Posterior vena cava (tissue), 2 donors: ENCODE measurements around the gene THBS1. TPM values are rescaled to one million over a fixed set of nuclear protein-coding genes. Genes with fewer than 3 reads are reported as not detected.

ENCODE experiments used
- DNase-seq: peaks from one replicate; pipeline ENCODE4 v3.0.0-alpha.2; 2020; ENCODE audit warnings: low spot score
- intact Hi-C, 2 donors: fragments of 100-400 bp; cut with DNase I; formaldehyde crosslinking; loops; one replicate each; pipeline versions ENCODE4 v1.14.1 to v1.14.2; 2022 to 2023
- long read RNA-seq, 2 donors: library from polyadenylated mRNA; unstranded; transcript quantifications; one replicate each; pipeline ENCODE4 v2.0.0, GENCODE V29; 2020 to 2021
- total RNA-seq, 2 donors: library from RNA; stranded (reverse); fragmentation: NEBNext Ultra II Directional; extraction: Animal tissue kit (Norgen Biotek cat#: 25700); gene quantifications; one replicate each; pipeline ENCODE4 v1.2.1, GENCODE V29; 2021
- donor health status: DM: yes; HTN: yes; CAD: no.
- donor health status: DM: yes; HTN: yes; CAD: no.

THBS1 gene
- total RNA-seq: 1,000 to 10,000 TPM in 1 of 2 donors, 100 to 1,000 TPM in 1; 585 to 1,947 TPM
- long read RNA-seq, donor 1, full-length matches to known transcripts: 7 of 90 reads
- long read RNA-seq, donor 1, partial matches to known transcripts: 75 of 90 reads
- long read RNA-seq, donor 1, other reads (novel, unspliced or antisense): 8 of 90 reads
- long read RNA-seq, donor 2, full-length matches to known transcripts: 1 of 162 reads
- long read RNA-seq, donor 2, partial matches to known transcripts: 148 of 162 reads
- long read RNA-seq, donor 2, other reads (novel, unspliced or antisense): 13 of 162 reads

GRCh38 chr15:39580485-39581241, at the start of gene THBS1:
Gene THBS1, plus strand, starts transcription at chr15:39581079. Its CDS starts 779 bp downstream, at chr15:39581858.
- intact Hi-C loops: loop anchor here (2.0 to 10.0 kb wide), 3 partner anchors 408 to 766 kb away; no protein-coding TSS in a partner anchor
- peak; percentile 97 for DNase-seq

DNA sequence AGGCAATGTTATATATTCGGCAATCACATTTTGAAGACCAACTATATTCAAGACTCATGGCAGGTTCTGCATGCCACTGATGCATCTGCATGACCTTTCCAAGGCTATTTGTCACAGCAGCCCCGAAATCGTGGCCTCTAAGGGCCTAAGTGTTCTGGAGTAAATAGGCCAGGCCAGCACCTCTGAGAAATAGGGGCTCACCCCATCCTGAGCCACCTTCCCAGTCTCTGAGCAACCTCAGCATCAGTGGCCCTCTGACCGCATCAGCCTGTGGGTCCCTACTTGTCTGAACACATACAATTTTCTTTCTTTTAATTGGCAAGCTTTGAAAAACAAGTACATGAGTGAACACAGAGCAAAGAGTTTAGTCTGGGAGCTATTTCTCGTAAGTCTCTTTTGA, 45.9 kb upstream of the THBS1 start:
- intact Hi-C loops: no loop called here
- no peak for DNase-seq

- DNase-seq: no peak
- intact Hi-C loops: no loop called here
Measured at GRCh38 chr15:39535466-39535865, 45.4 kb upstream of the THBS1 start.

DNA sequence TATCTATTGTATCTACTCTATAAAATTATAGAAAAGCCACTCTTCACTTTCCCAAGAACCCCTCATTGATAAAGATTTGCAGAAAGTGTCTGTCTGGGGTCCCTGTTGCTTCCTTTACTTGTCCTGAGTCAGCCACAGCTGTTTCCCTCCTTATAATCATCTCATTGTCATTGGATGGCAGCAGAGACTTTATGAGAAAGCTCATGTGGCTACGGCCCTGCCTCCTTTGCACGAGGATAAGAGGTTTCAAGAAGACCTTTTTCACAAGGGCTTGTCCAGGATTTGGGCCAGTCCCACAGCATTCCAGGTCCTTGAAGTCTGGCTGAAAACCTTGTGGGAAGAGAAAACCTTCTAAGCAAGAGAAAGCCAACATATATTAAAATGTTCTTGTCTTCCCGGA, 41.9 kb upstream of the THBS1 start:
- DNase-seq: no peak
- intact Hi-C loops: no loop called here

GRCh38 chr15:39539466-39539865, 41.4 kb upstream of the THBS1 start:
- DNase-seq: no peak
- intact Hi-C loops: no loop called here

- no peak for DNase-seq
Measured at GRCh38 chr15:39539973-39540558, 40.8 kb upstream of the THBS1 start.

DNA sequence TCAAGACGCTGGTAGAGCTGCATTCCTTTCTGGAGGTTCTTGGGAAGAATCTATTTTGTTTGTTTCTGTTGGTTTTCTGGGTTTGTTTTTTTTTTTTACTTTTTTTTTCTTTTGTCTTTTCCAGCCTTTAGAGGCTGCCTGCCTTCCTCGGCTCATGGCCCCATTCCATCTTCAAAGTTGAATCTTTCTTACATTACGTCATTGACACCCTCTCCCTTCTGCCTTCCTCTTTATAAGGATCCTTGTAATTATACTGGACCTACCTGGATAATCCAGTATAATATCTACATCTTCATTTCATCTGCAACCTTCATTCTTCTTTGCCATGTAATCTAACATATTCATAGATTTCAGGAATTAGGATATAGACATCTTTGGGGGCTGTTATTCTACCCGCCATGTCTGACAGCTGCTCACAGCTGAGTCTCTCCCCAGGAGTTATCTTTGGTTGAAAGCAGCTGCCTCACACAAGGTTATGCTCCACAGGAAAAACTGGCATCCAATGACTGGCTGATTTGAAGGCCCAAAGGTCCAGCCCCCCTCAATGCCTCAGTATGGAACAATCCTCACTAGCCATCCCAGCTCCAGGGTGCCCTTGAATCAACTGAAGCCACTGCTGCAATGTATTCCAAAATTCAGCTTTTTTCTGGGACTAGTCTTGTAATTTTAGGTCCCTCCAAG, 38.4 kb upstream of the THBS1 start:
- intact Hi-C loops: no loop called here
- no peak for DNase-seq

More at GRCh38 chr15:39539973-39540558, 40.8 kb upstream of the THBS1 start:
- intact Hi-C loops: no loop called here

DNA sequence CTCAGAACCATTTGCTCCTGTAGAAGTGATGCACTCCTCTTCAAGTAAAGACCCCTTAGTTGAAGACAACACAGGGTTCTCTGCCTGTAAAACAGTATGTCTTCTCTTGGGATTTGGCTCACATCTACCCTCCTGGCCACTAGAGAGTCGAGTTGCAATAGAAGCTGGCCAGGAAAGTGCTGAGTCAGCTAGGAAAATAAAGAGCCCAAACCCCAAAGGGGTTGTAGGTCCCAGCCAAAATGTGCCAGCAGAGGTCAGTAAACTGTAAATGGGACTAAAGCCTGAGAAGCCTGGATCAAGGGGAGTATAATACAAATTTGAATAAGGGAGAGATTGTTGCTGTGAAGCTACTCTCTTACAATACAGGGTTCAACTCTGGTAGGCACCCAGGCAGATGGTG, 37.2 kb upstream of the THBS1 start:
- no peak for DNase-seq
- intact Hi-C loops: no loop called here

DNA sequence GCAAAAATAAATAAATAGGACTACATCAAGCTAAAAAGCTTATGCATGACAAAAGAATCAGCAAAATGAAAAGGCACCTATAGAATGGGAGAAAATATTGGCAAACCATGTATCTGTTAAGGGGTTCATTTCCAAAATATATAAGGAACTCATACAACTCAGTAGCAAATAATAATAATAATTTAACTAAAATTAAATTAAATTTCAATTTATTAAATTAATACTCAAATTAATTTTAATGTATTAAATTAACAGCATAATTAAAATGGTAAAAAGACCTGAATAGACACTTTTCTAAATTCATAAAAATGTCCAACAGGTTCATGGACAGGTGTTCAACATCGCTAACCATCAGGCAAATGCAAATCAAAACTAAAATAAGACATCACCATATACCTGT, 34.0 kb upstream of the THBS1 start:
- intact Hi-C loops: no loop called here
- no peak for DNase-seq

GRCh38 chr15:39548561-39548960, 32.3 kb upstream of the THBS1 start:
- DNase-seq: no peak
- intact Hi-C loops: no loop called here

- no peak for DNase-seq
Measured at GRCh38 chr15:39549912-39550311, 31.0 kb upstream of the THBS1 start.

GRCh38 chr15:39551476-39551875, 29.4 kb upstream of the THBS1 start:
- no peak for DNase-seq
- intact Hi-C loops: no loop called here

More at GRCh38 chr15:39549912-39550311, 31.0 kb upstream of the THBS1 start:
- intact Hi-C loops: no loop called here

- no peak for DNase-seq
- intact Hi-C loops: no loop called here
Measured at GRCh38 chr15:39552556-39552955, 28.3 kb upstream of the THBS1 start.

GRCh38 chr15:39553947-39554693, 26.8 kb upstream of the THBS1 start:
- intact Hi-C loops: no loop called here

GRCh38 chr15:39554746-39555387, 26.0 kb upstream of the THBS1 start:
- no peak for DNase-seq
- intact Hi-C loops: no loop called here

More at GRCh38 chr15:39553947-39554693, 26.8 kb upstream of the THBS1 start:
- DNase-seq: no peak

DNA sequence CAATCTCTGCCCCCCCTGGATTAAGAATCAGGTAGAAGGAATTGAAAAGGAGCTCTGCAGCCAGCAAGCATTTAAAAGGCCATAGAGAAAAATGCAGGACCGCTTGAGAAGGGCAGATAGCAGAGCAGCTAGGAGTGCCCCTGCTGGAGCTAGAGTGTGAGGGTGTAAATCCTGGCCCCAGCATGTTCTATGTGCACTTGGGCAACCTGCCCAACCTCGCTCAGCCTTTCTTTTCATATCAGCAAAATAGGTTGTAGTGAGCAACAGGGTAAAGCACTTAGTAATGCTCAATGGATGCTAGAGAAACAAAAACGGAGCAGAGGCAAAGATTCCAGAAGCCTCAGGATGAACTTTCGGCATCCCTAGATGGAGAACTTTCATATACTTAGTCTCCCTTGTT, 25.0 kb upstream of the THBS1 start:
- no peak for DNase-seq
- intact Hi-C loops: no loop called here

GRCh38 chr15:39556461-39556860, 24.4 kb upstream of the THBS1 start:
- intact Hi-C loops: no loop called here
- DNase-seq: no peak

GRCh38 chr15:39558421-39558820, 22.5 kb upstream of the THBS1 start:
- no peak for DNase-seq

More at GRCh38 chr15:39558421-39558820, 22.5 kb upstream of the THBS1 start:
- intact Hi-C loops: no loop called here
